Activated naive CD4-positive, alpha-beta T cell treated with anti-CD3 and anti-CD28 coated beads, Interleukin-2, amount 50 U/mL, for 72 hours (primary cell): ENCODE measurements around the gene FBXO24. TPM values are rescaled to one million over a fixed set of nuclear protein-coding genes. Genes with fewer than 3 reads are reported as not detected.

ENCODE experiments used
- ATAC-seq, 2 donors: fragments of 150-1000 bp; cut with Tn5 transposase; 2 replicates each; pipeline ENCODE4 v1.10.0; 2021; ENCODE audit warnings: mild to moderate bottlenecking in 2 of 2, moderate library complexity in 2 of 2
- DNase-seq, 2 donors: peaks; one replicate each; pipeline ENCODE4 v3.0.0; 2021 to 2022; ENCODE audit warnings: low spot score in 2 of 2
- H3K27ac Mint-ChIP-seq, 2 donors: one replicate each; pipeline ENCODE4 v1.8.0; 2022; ENCODE audit warnings: mild to moderate bottlenecking in 2 of 2, mixed read lengths in 2 of 2
- H3K36me3 Mint-ChIP-seq, 2 donors: one replicate each; pipeline ENCODE4 v1.8.0; 2022; ENCODE audit warnings: mixed read lengths in 2 of 2
- H3K9me3 Mint-ChIP-seq, 2 donors: one replicate each; pipeline ENCODE4 v1.8.0; 2022; ENCODE audit warnings: mixed read lengths in 2 of 2
- total RNA-seq, 2 donors: library from RNA; stranded (reverse); gene quantifications; one replicate each; pipeline ENCODE4 v1.2.3, GENCODE V29; 2022

FBXO24 gene
- total RNA-seq, 2 donors from 2014 or later = 1.9 to 4.0 TPM

GRCh38 chr7:100649826-100650565, 63.9 kb downstream of the FBXO24 start:
- no peaks in the 10 kb centered on the region for H3K9me3 Mint-ChIP-seq

More at GRCh38 chr7:100649826-100650565, 63.9 kb downstream of the FBXO24 start:
- Mint-ChIP-seq H3K36me3 (peaks cover 0 to 9% of the 10 kb centered on the region in 2 donors), H3K27ac (no peak overlapping the region)
- DNase-seq = no peak
- ATAC-seq = no peak

Other genes with a start within 250 kb of the FBXO24 start
- 100 to 1,000 TPM in 1 of 2 donors, 10 to 100 TPM in 1; 41.0 to 103 TPM for gene PILRB, start 228.2 kb upstream of the FBXO24 start, total RNA-seq
- 10 to 100 TPM in 1 of 2 donors, under 1 TPM in 1; 0.84 to 11.5 TPM for gene PILRA, start 212.8 kb upstream of the FBXO24 start, total RNA-seq
- 1 to 10 TPM; 3.4 to 5.6 TPM for gene ZCWPW1, start 157.6 kb upstream of the FBXO24 start, total RNA-seq
- 10 to 100 TPM; 53.0 to 83.5 TPM for gene MEPCE, start 156.5 kb upstream of the FBXO24 start, total RNA-seq
- gene PPP1R35, start 149.8 kb upstream of the FBXO24 start, total RNA-seq = 10 to 100 TPM; 38.7 to 52.5 TPM
- 1 to 10 TPM; 7.7 to 9.9 TPM for gene SPACDR, start 122.1 kb upstream of the FBXO24 start, total RNA-seq
- 10 to 100 TPM; 96.2 to 99.9 TPM for gene TSC22D4, start 107.1 kb upstream of the FBXO24 start, total RNA-seq
- gene NYAP1, start 102.4 kb upstream of the FBXO24 start, total RNA-seq = 1 to 10 TPM in 1 of 2 donors, under 1 TPM in 1; 0.89 to 1.0 TPM
- 10 to 100 TPM; 47.3 to 59.9 TPM for gene AGFG2, start 47.1 kb upstream of the FBXO24 start, total RNA-seq
- 10 to 100 TPM; 10.6 to 26.0 TPM for gene SAP25, start 12.4 kb upstream of the FBXO24 start, total RNA-seq
- gene LRCH4, start 199 bp upstream of the FBXO24 start, total RNA-seq = 100 to 1,000 TPM in 1 of 2 donors, 10 to 100 TPM in 1; 76.2 to 178 TPM
- 10 to 100 TPM; 14.8 to 19.6 TPM for gene PCOLCE, start 16.0 kb downstream of the FBXO24 start, total RNA-seq
- gene MOSPD3, start 26.2 kb downstream of the FBXO24 start, total RNA-seq = 10 to 100 TPM; 20.7 to 28.0 TPM
- gene TFR2, start 55.2 kb downstream of the FBXO24 start, total RNA-seq = 10 to 100 TPM; 13.1 to 19.1 TPM
- gene ACTL6B, start 70.1 kb downstream of the FBXO24 start, total RNA-seq = not detected
- gene GNB2, start 87.4 kb downstream of the FBXO24 start, total RNA-seq = 100 to 1,000 TPM; 213 to 239 TPM
- 10 to 100 TPM; 47.2 to 58.4 TPM for gene GIGYF1, start 107.9 kb downstream of the FBXO24 start, total RNA-seq
- gene POP7, start 119.8 kb downstream of the FBXO24 start, total RNA-seq = 10 to 100 TPM; 37.3 to 47.5 TPM
- not detected for gene EPO, start 134.1 kb downstream of the FBXO24 start, total RNA-seq
- not detected for gene ZAN, start 147.3 kb downstream of the FBXO24 start, total RNA-seq
- gene EPHB4, start 241.2 kb downstream of the FBXO24 start, total RNA-seq = 10 to 100 TPM in 1 of 2 donors, 1 to 10 TPM in 1; 3.7 to 11.1 TPM